Stimulated activated CD4-positive, alpha-beta T cell treated with anti-CD3 and anti-CD28 coated beads, Interleukin-12 subunit alpha, Interleukin-12 subunit beta, amount 100 ng/mL, for 4 hours (primary cell): ENCODE measurements around the gene OR14A2.
"Not testable (repeated sequence)": the region's sequence is repeated elsewhere in the genome, so short reads cannot be mapped to it uniquely, and the experiment has no call there.

ENCODE experiments used
- DNase-seq: peaks from one replicate; pipeline ENCODE4 v3.0.0-alpha.2; 2020

The OR14A2 gene

DNA sequence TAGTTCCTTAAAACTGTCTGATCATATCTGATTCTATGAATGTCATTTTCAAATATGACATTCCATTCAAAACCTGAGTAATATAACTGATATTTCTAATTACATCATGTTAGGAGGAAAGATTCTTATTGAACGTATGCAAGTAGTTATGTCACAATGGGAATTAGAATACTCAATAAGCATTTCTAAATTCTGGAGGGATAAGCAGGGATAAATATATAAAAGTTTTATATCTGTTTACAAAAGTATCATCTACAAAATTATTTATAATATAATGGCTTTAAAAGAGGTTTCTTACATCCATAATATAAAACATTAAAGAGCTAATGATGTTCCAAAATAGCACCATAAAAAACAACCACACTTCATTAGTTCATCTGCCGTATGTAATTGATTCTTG is at the start of gene OR14A2:
OR14A2 (minus strand) TSS at position 101 of the 400 bp plus-strand sequence.
- no peak for DNase-seq

- DNase-seq = no peak
Observed at GRCh38 chr1:247797518-247797917, 49.6 kb upstream of the OR14A2 start.

DNA sequence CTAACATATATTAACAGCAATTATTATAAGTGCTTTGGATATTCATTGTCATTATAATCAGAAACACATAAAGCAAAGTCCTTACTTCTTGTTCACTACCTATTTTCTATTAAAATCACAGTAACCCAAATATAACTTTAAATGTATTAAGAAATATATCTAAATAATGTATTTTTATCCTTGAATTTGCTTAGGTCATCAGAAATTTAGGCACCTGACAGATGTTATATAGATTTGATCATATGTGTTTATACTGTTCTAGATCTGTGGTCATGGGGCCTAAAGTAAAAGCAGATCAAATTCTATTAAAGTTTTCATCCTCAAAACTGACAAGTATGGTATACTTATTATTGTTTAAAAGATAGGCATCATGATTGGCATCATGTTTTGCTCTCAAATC is 21.7 kb upstream of the OR14A2 start:
- DNase-seq = no peak

DNA sequence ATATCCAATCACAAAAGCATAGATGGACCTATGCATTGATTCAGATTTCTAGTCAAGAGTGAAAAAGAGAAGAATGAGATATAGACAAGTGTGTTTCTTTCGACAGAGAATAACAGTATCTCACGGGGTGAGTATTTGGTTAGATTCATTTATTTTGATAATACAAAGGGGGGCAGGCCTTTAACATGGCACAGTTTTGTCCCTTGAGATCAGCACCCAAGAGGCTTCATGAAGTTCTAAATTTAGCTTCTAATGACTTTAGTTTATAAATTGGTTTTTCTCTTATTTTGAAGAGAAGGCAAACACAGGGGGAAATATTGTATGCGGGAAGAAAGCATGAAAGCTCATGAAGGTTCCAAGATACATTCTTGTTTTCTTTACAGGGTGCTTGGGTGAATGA is 12.5 kb upstream of the OR14A2 start, which contains the start of gene OR1C1:
OR1C1 (minus strand) TSS at position 101 of the 400 bp plus-strand sequence. CDS start 2,150 bp downstream, outside the sequence.
- DNase-seq = no peak

GRCh38 chr1:247754311-247754710 is 6.4 kb upstream of the OR14A2 start:
- not testable (repeated sequence) for DNase-seq

DNA sequence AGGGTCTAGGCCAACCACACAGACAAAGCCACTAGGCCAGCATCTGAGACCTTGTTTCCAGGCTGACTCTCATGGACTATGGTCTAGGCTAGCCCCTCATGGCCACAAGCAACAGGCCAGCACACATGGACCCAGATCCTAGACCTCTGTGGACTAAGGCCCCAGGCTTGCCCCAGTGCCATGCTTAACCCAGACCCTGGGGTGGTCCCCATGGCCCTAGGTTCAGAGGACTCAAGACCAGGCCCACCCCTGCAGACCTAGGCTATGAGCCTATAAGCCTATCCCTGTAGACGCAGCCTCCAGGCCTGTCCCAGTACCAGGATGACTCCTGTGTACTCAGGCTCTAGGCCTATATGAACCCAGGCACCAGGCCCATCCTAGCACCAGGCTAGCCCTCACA is 1.9 kb upstream of the OR14A2 start:
- no peak for DNase-seq

- DNase-seq = no peak
Observed at GRCh38 chr1:247747616-247748015, 325 bp downstream of the OR14A2 start.

- DNase-seq = no peak
Observed at GRCh38 chr1:247746391-247746935, 1.5 kb downstream of the OR14A2 start.

GRCh38 chr1:247742215-247742760 is 5.7 kb downstream of the OR14A2 start:
- DNase-seq = not testable (repeated sequence)

DNA sequence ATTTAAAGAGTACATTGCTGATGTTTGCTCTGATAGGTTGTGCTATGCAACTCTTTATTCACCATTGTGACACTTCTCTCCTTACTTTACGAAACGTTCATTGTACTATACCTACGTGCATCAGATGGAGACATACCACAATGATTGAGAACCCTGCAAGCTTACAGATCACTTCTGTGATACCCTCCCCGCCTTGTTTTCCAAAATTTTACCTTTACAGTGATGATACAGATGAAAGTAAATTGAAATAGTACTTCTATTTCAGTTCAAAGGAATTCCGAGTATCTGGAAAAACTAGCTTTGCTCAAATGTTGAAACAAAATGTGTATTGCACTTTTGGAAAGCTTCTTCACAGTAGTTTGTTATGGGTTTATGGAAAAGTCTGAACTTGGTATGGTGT is 6.2 kb downstream of the OR14A2 start:
- DNase-seq = no peak

DNA sequence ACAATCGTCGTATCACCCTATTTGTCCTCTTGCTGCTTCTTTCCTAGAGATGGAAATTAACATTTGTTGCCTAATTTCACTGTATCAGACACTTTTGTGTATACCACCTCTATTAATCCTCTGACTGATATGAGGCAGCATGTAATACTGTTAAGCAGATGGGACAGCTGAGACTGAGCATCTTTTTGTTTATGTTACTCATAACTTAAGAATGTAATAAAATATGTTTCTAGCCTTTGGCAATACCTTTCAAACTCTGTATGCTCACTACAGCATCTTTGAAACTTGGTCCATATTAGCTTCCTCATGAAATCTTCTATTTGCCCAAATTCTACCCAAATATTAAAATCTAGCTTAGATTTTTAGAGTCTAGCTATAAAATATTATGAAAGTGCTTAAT is 7.2 kb downstream of the OR14A2 start:
- no peak for DNase-seq

DNA sequence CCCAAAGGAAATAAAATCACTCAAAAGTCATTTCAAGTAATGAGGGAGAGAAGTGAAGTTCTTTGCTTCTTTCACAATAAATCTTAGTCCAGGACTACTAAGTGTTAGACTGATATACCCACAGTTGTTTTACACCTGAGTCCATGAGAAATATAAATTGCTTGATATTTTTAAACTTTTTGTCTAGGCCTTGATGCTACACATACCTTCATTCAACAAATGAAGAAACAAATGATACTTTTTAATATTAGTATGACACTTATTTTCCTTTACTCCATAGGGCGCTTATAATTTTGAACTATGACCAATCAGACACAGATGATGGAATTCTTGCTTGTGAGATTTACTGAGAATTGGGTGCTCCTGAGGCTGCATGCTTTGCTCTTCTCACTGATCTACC is 9.6 kb downstream of the OR14A2 start, which contains the start of gene OR14K1:
OR14K1 (plus strand) TSS at position 301 of the 400 bp plus-strand sequence; CDS start at position 301, 0 bp downstream.
- no peak for DNase-seq

DNA sequence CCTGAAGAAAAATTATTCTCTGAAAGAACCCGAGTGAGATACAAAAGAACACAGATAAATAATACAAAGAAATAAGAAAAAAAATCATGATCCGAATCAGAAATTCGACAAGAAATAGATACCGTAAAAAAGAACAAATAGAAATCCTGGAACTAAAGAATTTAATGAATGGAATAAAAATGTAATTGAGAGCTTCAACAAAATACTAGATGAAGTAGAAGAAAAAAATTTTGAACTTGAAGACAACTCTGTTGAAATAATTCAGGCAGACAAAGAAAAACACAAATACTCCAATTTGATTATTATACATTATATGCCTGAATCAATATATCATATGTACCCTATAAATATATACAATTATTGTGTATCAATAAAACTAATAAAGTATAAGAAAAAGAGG is 26.7 kb downstream of the OR14A2 start:
- DNase-seq = no peak

DNA sequence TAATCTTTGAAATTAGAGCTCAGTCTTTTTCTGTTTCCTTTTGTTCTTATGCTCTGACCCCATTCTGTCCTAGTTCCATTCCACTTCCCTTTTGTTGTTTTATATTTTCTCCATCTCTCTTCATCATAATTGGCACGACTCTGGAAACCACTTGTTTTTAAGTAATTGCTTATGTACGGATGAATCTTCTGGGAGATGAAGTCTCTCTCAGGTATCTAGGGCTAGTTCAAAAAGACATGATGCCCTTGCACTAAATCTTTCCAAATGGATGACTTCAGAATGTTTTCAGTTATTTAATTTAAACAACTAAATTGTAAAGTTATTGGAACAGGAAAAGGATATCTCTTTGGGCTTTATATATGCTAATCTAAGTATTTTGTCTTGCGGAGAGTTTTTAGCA is 31.4 kb downstream of the OR14A2 start, which contains the start of gene OR6F1:
OR6F1 (minus strand) TSS at position 101 of the 400 bp plus-strand sequence. CDS start 3,891 bp downstream, outside the sequence.
- DNase-seq = no peak

GRCh38 chr1:247713753-247714152 is 34.2 kb downstream of the OR14A2 start:
- DNase-seq = no peak

DNA sequence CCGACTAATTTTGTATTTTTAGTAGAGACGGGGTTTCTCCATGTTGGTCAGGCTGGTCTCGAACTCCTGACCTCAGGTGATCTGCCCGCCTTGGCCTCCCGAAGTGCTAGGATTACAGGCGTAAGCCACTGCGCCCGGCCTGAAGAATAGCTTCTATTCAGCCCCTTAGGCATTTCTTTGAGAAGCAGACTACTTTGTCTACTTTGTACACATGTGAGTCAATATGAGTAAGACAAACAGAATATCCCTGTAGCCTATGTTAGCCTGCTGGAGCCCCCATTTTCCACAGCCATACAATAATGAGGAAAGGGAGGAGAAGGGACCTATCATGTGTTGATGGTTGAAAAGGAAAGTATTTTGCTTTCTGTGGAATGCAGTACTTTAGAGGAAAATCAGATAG is 37.3 kb downstream of the OR14A2 start:
- not testable (repeated sequence) for DNase-seq

DNA sequence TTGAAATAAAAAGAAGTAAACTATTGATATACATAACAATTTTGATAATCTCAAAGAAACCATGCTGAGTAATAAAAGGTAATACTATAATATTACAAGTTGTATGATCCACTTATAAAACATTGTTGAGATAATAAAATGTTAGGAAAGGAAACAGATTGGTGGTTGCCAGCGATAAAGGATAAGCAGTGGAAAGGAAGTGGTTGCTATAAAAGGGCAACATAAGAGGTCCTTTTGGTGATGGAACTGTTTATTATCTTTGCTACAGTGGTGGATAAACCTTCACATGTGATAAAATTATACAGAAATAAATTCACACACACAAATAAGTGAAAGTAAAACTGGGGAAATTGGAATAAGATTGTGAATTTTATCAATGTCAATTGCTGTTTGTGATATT is 46.6 kb downstream of the OR14A2 start:
- DNase-seq = no peak

GRCh38 chr1:247681288-247681897 is 66.5 kb downstream of the OR14A2 start:
- DNase-seq = peak; percentile 6

DNA sequence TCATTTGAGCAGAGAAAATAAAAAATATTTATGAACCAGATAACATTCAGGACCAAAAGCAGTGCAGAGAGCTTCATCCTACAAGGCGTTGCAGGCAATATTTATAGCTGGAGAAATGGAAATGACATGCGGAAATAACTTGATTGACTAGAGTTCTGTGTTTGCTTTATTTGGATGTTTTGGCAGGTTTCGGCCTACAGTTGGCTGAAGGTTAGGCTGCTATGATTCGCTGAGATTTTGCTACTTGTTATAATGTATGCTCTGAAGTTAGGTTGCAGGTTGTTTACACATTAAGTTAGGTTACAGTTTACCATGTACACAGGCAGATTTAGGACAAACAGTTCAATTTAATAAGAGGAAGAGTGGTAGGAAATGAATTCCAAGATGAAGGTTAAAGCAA is 67.8 kb downstream of the OR14A2 start:
- DNase-seq = no peak

GRCh38 chr1:247679639-247680038 is 68.3 kb downstream of the OR14A2 start, which contains the start of gene OR13G1:
OR13G1 (minus strand) TSS chr1:247679739; CDS start chr1:247673041, 6,698 bp downstream.
- DNase-seq = no peak
